ENCODE results near the gene DAPK1.

Gene DAPK1

GRCh38 chr9:87615547-87616148, 118.0 kb downstream of the DAPK1 start:
- Histone ChIP-seq H3K27me3 (ENCODE audit: insufficient read depth, low read length) (no peaks in the 10 kb centered on the region), H2AFZ (ENCODE audit: low read length) (no peak overlapping the region), H3K4me1 (ENCODE audit: insufficient read depth, low read length, severe bottlenecking) (no peaks in the 10 kb centered on the region), H3F3A (ENCODE audit: insufficient read depth, low read length) (no peaks in the 10 kb centered on the region), H3K27ac (ENCODE audit: low read depth, low read length, poor library complexity, severe bottlenecking) (no peak overlapping the region), H3K9ac (ENCODE audit: low read length) (no peak overlapping the region), H3K79me2 (ENCODE audit: insufficient read depth, low read length) (no peaks in the 10 kb centered on the region), H3K9me2 (ENCODE audit: low read depth, low read length) (no peaks in the 10 kb centered on the region), H3K9me3 (ENCODE audit: low read length) (no peaks in the 10 kb centered on the region), H4K20me1 (ENCODE audit: insufficient read depth, low read length) (no peaks in the 10 kb centered on the region), H3K36me3 (ENCODE audit: insufficient read depth, low read length) (no peaks in the 10 kb centered on the region), H3K4me2 (ENCODE audit: low read length) (no peak overlapping the region), H3K4me3 (ENCODE audit: low read depth, low read length, poor library complexity, severe bottlenecking) (no peak overlapping the region)
- no peak for TF ChIP-seq CTCF (IDR thresholded peaks at IDR 0.05; ENCODE audit: low read length)
- TF ChIP-seq EZH2 (IDR thresholded peaks at IDR 0.05; ENCODE audit: borderline replicate concordance, low read length): no peak

- no peak for TF ChIP-seq EZH2 (IDR thresholded peaks at IDR 0.05; ENCODE audit: borderline replicate concordance, low read length)
- no peak for TF ChIP-seq CTCF (IDR thresholded peaks at IDR 0.05; ENCODE audit: low read length)
- Histone ChIP-seq H3K9ac (ENCODE audit: low read length) (no peak overlapping the region), H3K27ac (ENCODE audit: low read depth, low read length, poor library complexity, severe bottlenecking) (no peak overlapping the region), H3K9me2 (ENCODE audit: low read depth, low read length) (no peaks in the 10 kb centered on the region), H3K4me3 (ENCODE audit: low read depth, low read length, poor library complexity, severe bottlenecking) (no peak overlapping the region), H3K9me3 (ENCODE audit: low read length) (no peaks in the 10 kb centered on the region), H2AFZ (ENCODE audit: low read length) (no peak overlapping the region), H3K79me2 (ENCODE audit: insufficient read depth, low read length) (no peaks in the 10 kb centered on the region), H3F3A (ENCODE audit: insufficient read depth, low read length) (no peaks in the 10 kb centered on the region), H3K4me2 (ENCODE audit: low read length) (no peak overlapping the region), H3K27me3 (ENCODE audit: insufficient read depth, low read length) (no peaks in the 10 kb centered on the region), H3K36me3 (ENCODE audit: insufficient read depth, low read length) (no peaks in the 10 kb centered on the region), H4K20me1 (ENCODE audit: insufficient read depth, low read length) (no peaks in the 10 kb centered on the region), H3K4me1 (ENCODE audit: insufficient read depth, low read length, severe bottlenecking) (no peaks in the 10 kb centered on the region)
These were observed 120.6 kb downstream of the DAPK1 start for GRCh38 chr9:87618226-87618625.

GRCh38 chr9:87618931-87619330, 121.3 kb downstream of the DAPK1 start:
- no peaks in the 10 kb centered on the region for H3K27me3 ChIP-seq (ENCODE audit: insufficient read depth, low read length)

More at GRCh38 chr9:87618931-87619330, 121.3 kb downstream of the DAPK1 start:
- no peaks in the 10 kb centered on the region for H3K79me2 ChIP-seq (ENCODE audit: insufficient read depth, low read length)
- no peak overlapping the region for H2AFZ ChIP-seq (ENCODE audit: low read length)
- H4K20me1 ChIP-seq (ENCODE audit: insufficient read depth, low read length): no peaks in the 10 kb centered on the region
- no peaks in the 10 kb centered on the region for H3K4me1 ChIP-seq (ENCODE audit: insufficient read depth, low read length, severe bottlenecking)
- no peak overlapping the region for H3K4me3 ChIP-seq (ENCODE audit: low read depth, low read length, poor library complexity, severe bottlenecking)
- no peaks in the 10 kb centered on the region for H3K36me3 ChIP-seq (ENCODE audit: insufficient read depth, low read length)
- H3K27ac ChIP-seq (ENCODE audit: low read depth, low read length, poor library complexity, severe bottlenecking): no peak overlapping the region
- no peaks in the 10 kb centered on the region for H3K9me2 ChIP-seq (ENCODE audit: low read depth, low read length)
- no peak for TF ChIP-seq EZH2 (IDR thresholded peaks at IDR 0.05; ENCODE audit: borderline replicate concordance, low read length)
- no peak for TF ChIP-seq CTCF (IDR thresholded peaks at IDR 0.05; ENCODE audit: low read length)
- H3F3A ChIP-seq (ENCODE audit: insufficient read depth, low read length): no peaks in the 10 kb centered on the region
- no peak overlapping the region for H3K4me2 ChIP-seq (ENCODE audit: low read length)
- H3K9me3 ChIP-seq (ENCODE audit: low read length): no peaks in the 10 kb centered on the region
- H3K9ac ChIP-seq (ENCODE audit: low read length): no peak overlapping the region

Data from OCI-LY1 (cell line).